OCI-LY7 (cell line): ENCODE data around the gene NDP. TPM values are rescaled to one million over a fixed set of nuclear protein-coding genes. Genes with fewer than 3 reads are reported as not detected.
"Not testable (repeated sequence)": the region's sequence is repeated elsewhere in the genome, so short reads cannot be mapped to it uniquely, and the experiment has no call there.

Source experiments
- BruUV-seq: library from RNA; stranded (reverse); fragments of 400-500 nt; replicated peaks from 2 replicates; lab custom pipeline; 2021; lab: Mats Ljungman, UMichigan
- CTCF ChIA-PET: fragments of 300-600 bp; sonication (Branson Sonifier 250); formaldehyde crosslinking; loops from one replicate; lab custom pipeline; 2022; ENCODE audit warnings: antibody characterized with exemption; ENCODE audit not compliant: unreplicated experiment; lab: Charles Lee
- POLR2A ChIA-PET: fragments of 300-600 bp; sonication (Branson Sonifier 250); formaldehyde crosslinking; loops from one replicate; lab custom pipeline; 2022; ENCODE audit warnings: antibody characterized with exemption; lab: Charles Lee
- DNase-seq: peaks from one replicate; pipeline ENCODE4 v3.0.0-alpha.2; 2015; ENCODE audit warnings: low spot score
- H2AFZ ChIP-seq: fragments of 200-600 bp; sonication (generic), shearing (Covaris generic); 2 replicates; pipeline ENCODE4 v1.6.1; 2014; ENCODE audit warnings: mild to moderate bottlenecking, antibody characterized with exemption, low read length, moderate library complexity
- H3K27ac ChIP-seq: fragments of 200-600 bp; sonication (generic); 2 replicates; pipeline ENCODE4 v1.5.1; 2014; ENCODE audit warnings: mixed run types, low read depth, mild to moderate bottlenecking, moderate library complexity, low read length, inconsistent platforms; ENCODE audit not compliant: poor library complexity, severe bottlenecking
- H3K36me3 ChIP-seq: fragments of 200-600 bp; sonication (generic); 2 replicates; pipeline ENCODE4 v1.6.1; 2014; ENCODE audit warnings: mild to moderate bottlenecking, antibody characterized with exemption, low read length, moderate library complexity, mixed read lengths; ENCODE audit not compliant: insufficient read depth
- H3K4me1 ChIP-seq: fragments of 200-600 bp; sonication (generic); 2 replicates; pipeline ENCODE4 v1.5.1; 2014; ENCODE audit warnings: mild to moderate bottlenecking, low read length; ENCODE audit not compliant: insufficient read depth, poor library complexity, severe bottlenecking
- H3K4me2 ChIP-seq: fragments of 200-600 bp; sonication (generic); 2 replicates; pipeline ENCODE4 v1.6.1; 2014; ENCODE audit warnings: mild to moderate bottlenecking, low read length
- H3K4me3 ChIP-seq: fragments of 200-600 bp; sonication (generic); 2 replicates; pipeline ENCODE4 v1.5.1; 2014; ENCODE audit warnings: mild to moderate bottlenecking, low read depth, low read length; ENCODE audit not compliant: poor library complexity, severe bottlenecking
- H3K79me2 ChIP-seq: fragments of 200-600 bp; sonication (generic); 2 replicates; pipeline ENCODE4 v1.6.1; 2016; ENCODE audit warnings: low read depth, mild to moderate bottlenecking, low read length, moderate library complexity, mixed read lengths; ENCODE audit not compliant: insufficient read depth
- H3K9me2 ChIP-seq: fragments of 200-600 bp; sonication (generic); 2 replicates; pipeline ENCODE4 v1.6.1; 2016; ENCODE audit warnings: mild to moderate bottlenecking, low read length, mixed read lengths; ENCODE audit not compliant: insufficient read depth
- H3K9me3 ChIP-seq: fragments of 200-600 bp; sonication (generic); 2 replicates; pipeline ENCODE4 v1.6.1; 2014; ENCODE audit warnings: mild to moderate bottlenecking, mixed run types, low read length, mixed read lengths
- H4K20me1 ChIP-seq: fragments of 200-600 bp; sonication (generic); 2 replicates; pipeline ENCODE4 v1.6.1; 2014; ENCODE audit warnings: mild to moderate bottlenecking, antibody characterized with exemption, low read length, moderate library complexity, mixed read lengths; ENCODE audit not compliant: insufficient read depth
- EZH2phosphoT487 ChIP-seq: fragments of 200-600 bp; sonication (generic); IDR thresholded peaks from 2 replicates; pipeline ENCODE4 v1.6.1; 2018; ENCODE audit warnings: low read depth, borderline replicate concordance, mild to moderate bottlenecking, mixed run types, antibody characterized with exemption, low read length, moderate library complexity, mixed read lengths
- intact Hi-C: fragments of 100-400 bp; cut with micrococcal nuclease; formaldehyde crosslinking; loops from one replicate; pipeline ENCODE4 v1.10.0; 2022; ENCODE audit not compliant: unreplicated experiment
- total RNA-seq, 2 experiments: library from RNA; depleted of rRNA in 1 of 2; stranded (reverse); fragments of >200 nt in 1 of 2; shearing (Covaris generic) in 1 of 2; gene quantifications; 2 replicates each; pipeline ENCODE4 v1.2.3, GENCODE V29; 2014 to 2022
- TF ChIP-seq, protein P1 (sequence below): fragments of 200-600 bp; sonication (generic); conservative IDR thresholded peaks from 2 replicates; pipeline ENCODE4 v1.5.1; 2014; ENCODE audit warnings: mild to moderate bottlenecking, antibody characterized with exemption, low read length, moderate library complexity, mixed read lengths

The NDP gene
- total RNA-seq, 2 experiments from 2014 or later = not detected

DNA sequence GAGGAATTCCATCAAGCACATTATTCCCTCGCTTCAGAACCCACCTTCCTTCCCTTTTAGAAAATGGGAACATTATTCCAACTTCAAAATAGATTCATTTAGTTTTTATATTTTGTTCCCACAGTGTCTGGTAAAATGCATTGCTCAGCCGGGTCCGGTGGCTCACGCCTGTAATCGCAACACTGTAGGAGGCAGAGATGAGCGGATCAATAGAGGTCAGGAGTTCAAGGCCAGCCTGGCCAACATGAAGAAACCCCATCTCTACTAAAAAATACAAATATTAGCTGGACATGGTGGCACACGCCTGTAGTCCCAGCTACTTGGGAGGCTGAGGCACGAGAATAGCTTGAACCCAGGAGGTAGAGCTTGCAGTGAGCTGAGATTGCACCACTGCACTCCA lies 62.4 kb downstream of the NDP start:
- intact Hi-C loops, H4K20me1 ChIP-seq, H3K4me2 ChIP-seq, H3K4me3 ChIP-seq, H3K36me3 ChIP-seq, H3K9me2 ChIP-seq, DNase-seq, POLR2A ChIA-PET, H3K4me1 ChIP-seq, H3K9me3 ChIP-seq, BruUV-seq, H3K79me2 ChIP-seq, H3K27ac ChIP-seq, CTCF ChIA-PET, H2AFZ ChIP-seq: not testable (repeated sequence)

DNA sequence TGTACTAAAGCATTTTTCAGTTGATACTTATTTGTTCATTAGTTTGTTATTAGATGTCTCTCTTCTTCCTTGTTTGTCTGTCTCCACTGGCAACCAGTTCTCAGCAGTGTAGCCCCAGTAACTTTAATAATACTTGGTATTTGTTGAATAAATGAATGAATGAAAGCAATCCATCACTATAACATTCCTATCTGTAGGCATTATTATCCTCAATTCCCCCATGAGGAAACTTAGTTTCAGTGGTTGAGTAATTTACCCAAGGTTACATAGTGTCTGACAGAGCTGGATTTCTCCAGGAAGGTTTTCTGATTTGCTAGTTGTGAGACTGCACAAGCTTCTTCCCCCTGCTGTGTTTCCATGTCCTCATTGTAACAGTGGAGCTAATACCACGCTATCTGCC lies 63.2 kb downstream of the NDP start:
- H4K20me1 ChIP-seq = no peaks in the 10 kb centered on the region
- H3K36me3 ChIP-seq = no peaks in the 10 kb centered on the region
- H3K4me3 ChIP-seq = no peak overlapping the region
- no peak overlapping the region for H3K27ac ChIP-seq
- no peak for TF ChIP-seq EZH2phosphoT487
- TF ChIP-seq, protein P1, sequence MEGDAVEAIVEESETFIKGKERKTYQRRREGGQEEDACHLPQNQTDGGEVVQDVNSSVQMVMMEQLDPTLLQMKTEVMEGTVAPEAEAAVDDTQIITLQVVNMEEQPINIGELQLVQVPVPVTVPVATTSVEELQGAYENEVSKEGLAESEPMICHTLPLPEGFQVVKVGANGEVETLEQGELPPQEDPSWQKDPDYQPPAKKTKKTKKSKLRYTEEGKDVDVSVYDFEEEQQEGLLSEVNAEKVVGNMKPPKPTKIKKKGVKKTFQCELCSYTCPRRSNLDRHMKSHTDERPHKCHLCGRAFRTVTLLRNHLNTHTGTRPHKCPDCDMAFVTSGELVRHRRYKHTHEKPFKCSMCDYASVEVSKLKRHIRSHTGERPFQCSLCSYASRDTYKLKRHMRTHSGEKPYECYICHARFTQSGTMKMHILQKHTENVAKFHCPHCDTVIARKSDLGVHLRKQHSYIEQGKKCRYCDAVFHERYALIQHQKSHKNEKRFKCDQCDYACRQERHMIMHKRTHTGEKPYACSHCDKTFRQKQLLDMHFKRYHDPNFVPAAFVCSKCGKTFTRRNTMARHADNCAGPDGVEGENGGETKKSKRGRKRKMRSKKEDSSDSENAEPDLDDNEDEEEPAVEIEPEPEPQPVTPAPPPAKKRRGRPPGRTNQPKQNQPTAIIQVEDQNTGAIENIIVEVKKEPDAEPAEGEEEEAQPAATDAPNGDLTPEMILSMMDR = no peak
- no TSS peak for BruUV-seq
- DNase-seq = no peak
- intact Hi-C loops = no loop called here
- ChIA-PET POLR2A (no interaction called here), CTCF (no interaction called here)
- H3K4me1 ChIP-seq = no peaks in the 10 kb centered on the region
- no peak overlapping the region for H3K4me2 ChIP-seq
- H3K9me3 ChIP-seq = no peaks in the 10 kb centered on the region
- H3K79me2 ChIP-seq = no peaks in the 10 kb centered on the region
- no peak overlapping the region for H2AFZ ChIP-seq
- H3K9me2 ChIP-seq = no peaks in the 10 kb centered on the region

DNA sequence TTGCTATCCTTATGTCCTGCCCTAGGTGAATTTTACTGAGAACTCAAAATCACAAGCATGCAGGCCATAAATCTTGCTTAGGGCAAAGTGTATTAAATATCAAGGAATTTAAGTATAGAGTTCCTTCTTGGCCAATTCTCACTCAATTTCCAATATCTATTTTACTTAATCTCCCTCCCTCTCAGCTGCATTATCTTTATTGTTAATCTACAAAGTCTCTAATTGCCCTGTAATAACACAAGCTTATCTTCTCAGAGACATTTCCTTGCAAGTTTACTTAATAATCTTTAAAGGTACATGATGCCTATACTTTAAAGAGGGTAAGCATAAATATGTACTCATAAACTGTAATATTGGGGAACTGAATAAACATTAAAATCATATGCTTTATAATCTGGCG lies 64.0 kb downstream of the NDP start:
- Histone ChIP-seq H3K27ac (no peak overlapping the region), H3K79me2 (no peaks in the 10 kb centered on the region), H3K36me3 (no peaks in the 10 kb centered on the region), H4K20me1 (no peaks in the 10 kb centered on the region), H2AFZ (no peak overlapping the region), H3K4me3 (no peak overlapping the region), H3K9me2 (no peaks in the 10 kb centered on the region), H3K4me1 (no peaks in the 10 kb centered on the region), H3K4me2 (no peak overlapping the region), H3K9me3 (no peaks in the 10 kb centered on the region)
- POLR2A ChIA-PET = no interaction called here
- no peak for DNase-seq
- no TSS peak for BruUV-seq
- TF ChIP-seq, protein P1 = no peak
- no peak for TF ChIP-seq EZH2phosphoT487
- CTCF ChIA-PET = no interaction called here
- intact Hi-C loops = no loop called here
